Endothelial cell of umbilical vein (primary cell): ENCODE results near the gene MS4A3. TPM values are rescaled to one million over a fixed set of nuclear protein-coding genes. Genes with fewer than 3 reads are reported as not detected.
"Not testable (repeated sequence)": the region's sequence is repeated elsewhere in the genome, so short reads cannot be mapped to it uniquely, and the experiment has no call there.

Source experiments
- BruUV-seq: library from RNA; stranded (reverse); fragments of 400-500 nt; replicated peaks from 2 replicates; lab custom pipeline; 2021; lab: Mats Ljungman, UMichigan
- CTCF ChIA-PET: fragments of 300-600, 350-600 bp; sonication (Branson Sonifier 250); formaldehyde crosslinking; loops from one replicate; lab custom pipeline; 2021; ENCODE audit warnings: antibody characterized with exemption, inconsistent platforms; lab: Charles Lee
- POLR2A ChIA-PET: fragments of 300-600, 350-600 bp; sonication (Branson Sonifier 250); formaldehyde crosslinking; loops from one replicate; lab custom pipeline; 2021; ENCODE audit warnings: antibody characterized with exemption, inconsistent platforms; lab: Charles Lee
- DNase-seq: peaks from one replicate; pipeline ENCODE4 v3.0.0-alpha.2; 2011; ENCODE audit warnings: low read depth, low spot score
- FAIRE-seq: peaks from 2 replicates; lab custom pipeline; 2011; peaks lifted over from hg19 to GRCh38; lab: Jason Lieb, UNC
- H2AFZ ChIP-seq: 2 replicates; pipeline ENCODE4 v1.6.0; 2012; ENCODE audit warnings: low read depth, low read length, control low read depth, inconsistent platforms
- H3K27ac ChIP-seq: 2 replicates; pipeline ENCODE4 v1.5.1; 2011; ENCODE audit warnings: low read depth, mild to moderate bottlenecking, control low read depth, low read length, moderate library complexity; ENCODE audit not compliant: insufficient read depth
- H3K27me3 ChIP-seq, 2 experiments: 2 replicates each; pipeline versions ENCODE4 v1.6.0 to v1.6.1; 2011; ENCODE audit warnings: low read length in 2 of 2, mixed read lengths in 1 of 2; ENCODE audit not compliant: control insufficient read depth in 2 of 2, insufficient read depth in 2 of 2
- H3K36me3 ChIP-seq, 2 experiments: 2 replicates in 1 of 2; 3 replicates in 1 of 2; pipeline ENCODE4 v1.5.1; 2011; ENCODE audit warnings: low read length in 2 of 2, mild to moderate bottlenecking in 1 of 2, moderate library complexity in 1 of 2; ENCODE audit not compliant: control insufficient read depth in 2 of 2, insufficient read depth in 2 of 2; ENCODE audit errors: extremely low read depth in 1 of 2
- H3K4me1 ChIP-seq: 3 replicates; pipeline ENCODE4 v1.5.1; 2011; ENCODE audit warnings: mild to moderate bottlenecking, low read length; ENCODE audit not compliant: control insufficient read depth, insufficient read depth; ENCODE audit errors: extremely low read depth
- H3K4me2 ChIP-seq: 2 replicates; pipeline ENCODE4 v1.6.1; 2011; ENCODE audit warnings: low read length, control low read depth, mixed read lengths; ENCODE audit not compliant: insufficient read depth
- H3K4me3 ChIP-seq, 3 experiments: fragments of 200-600 bp in 1 of 3; sonication (generic), shearing (Covaris generic) in 1 of 3; replicated peaks in 1 of 3; 2 replicates each; pipeline ENCODE4 v1.5.1; 2011 to 2016; ENCODE audit warnings: control low read depth in 3 of 3, low read length in 3 of 3, mild to moderate bottlenecking in 2 of 3, inconsistent platforms in 1 of 3, low read depth in 1 of 3, moderate library complexity in 1 of 3; ENCODE audit not compliant: insufficient read depth in 1 of 3
- H3K79me2 ChIP-seq: 2 replicates; pipeline ENCODE4 v1.6.0; 2012; ENCODE audit warnings: low read length, inconsistent platforms; ENCODE audit not compliant: control insufficient read depth, insufficient read depth
- H3K9ac ChIP-seq: replicated peaks from 2 replicates; pipeline ENCODE3; 2011; ENCODE audit warnings: low read length, control low read depth; ENCODE audit not compliant: insufficient read depth; ENCODE audit errors: extremely low read depth
- H3K9me1 ChIP-seq: replicated peaks from 3 replicates; pipeline ENCODE4 v1.6.0; 2011; ENCODE audit warnings: mild to moderate bottlenecking, low read length; ENCODE audit not compliant: control insufficient read depth, insufficient read depth; ENCODE audit errors: extremely low read depth
- H3K9me3 ChIP-seq: replicated peaks from 2 replicates; pipeline ENCODE4 v1.5.1; 2012; ENCODE audit warnings: low read length, inconsistent platforms; ENCODE audit not compliant: control insufficient read depth, insufficient read depth
- H4K20me1 ChIP-seq: replicated peaks from 2 replicates; pipeline ENCODE3; 2011; ENCODE audit warnings: mild to moderate bottlenecking, low read length; ENCODE audit not compliant: control insufficient read depth, insufficient read depth; ENCODE audit errors: extremely low read depth
- GATA2 ChIP-seq: IDR thresholded peaks from 2 replicates; pipeline ENCODE4 v1.7.0; 2011; ENCODE audit warnings: low read depth, mild to moderate bottlenecking, moderate library complexity, mixed read lengths, low read length; ENCODE audit not compliant: insufficient read length, insufficient read depth
- dilution Hi-C: fragments of 300-500 bp; cut with MboI; formaldehyde crosslinking; loops from one replicate; pipeline ENCODE4 v1.15.0; 2019; ENCODE audit warnings: low sequenced_read_pairs; ENCODE audit not compliant: extremely low pct_ligation_motif_present
- intact Hi-C: fragments of 100-400 bp; cut with micrococcal nuclease; formaldehyde crosslinking; loops from one replicate; pipeline ENCODE4 v1.10.0; 2022
- polyA plus RNA-seq, 4 experiments: library from polyadenylated mRNA; depleted of rRNA in 3 of 4; stranded (reverse) in 3 of 4; unstranded in 1 of 4; fragments of >200 nt; gene quantifications; 2 replicates each; pipeline versions ENCODE4 v1.2.1 to v1.2.3, GENCODE V29; 2011 to 2012; ENCODE audit warnings: missing spikeins in 1 of 4
- total RNA-seq: library from RNA; stranded (reverse); gene quantifications from 2 replicates; pipeline ENCODE4 v1.2.3, GENCODE V29; 2021

MS4A3 gene
- total and polyA plus RNA-seq, 2 donors (not counting 3 experiments of a cell fraction or from before 2014, with no cell fraction given), result not detected

DNA sequence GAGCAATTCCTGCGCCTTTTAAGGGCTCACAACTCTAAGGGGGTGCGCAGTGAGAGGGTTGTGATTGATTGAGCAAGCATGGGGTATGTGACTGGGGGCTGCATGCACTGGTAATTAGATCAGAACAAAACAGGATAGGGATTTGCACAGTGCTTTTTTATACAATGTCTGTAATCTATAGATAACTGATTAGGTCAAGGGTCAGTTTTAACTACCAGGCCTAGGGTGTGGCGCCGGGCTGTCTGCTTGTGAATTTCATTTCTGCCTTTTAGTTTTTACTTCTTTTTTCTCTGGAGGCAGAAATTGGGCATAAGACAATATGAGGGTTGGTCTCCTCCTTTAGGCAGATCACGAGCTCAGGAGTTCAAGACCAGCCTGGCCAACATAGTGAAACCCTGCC lies 52.2 kb downstream of the MS4A3 start:
- H4K20me1 ChIP-seq, dilution Hi-C loops, H3K9me3 ChIP-seq, FAIRE-seq, H3K27me3 ChIP-seq, H2AFZ ChIP-seq, H3K9me1 ChIP-seq, H3K79me2 ChIP-seq, H3K36me3 ChIP-seq, DNase-seq, CTCF ChIA-PET, H3K4me2 ChIP-seq, H3K9ac ChIP-seq, BruUV-seq, intact Hi-C loops, H3K4me3 ChIP-seq, H3K27ac ChIP-seq, POLR2A ChIA-PET, H3K4me1 ChIP-seq: not testable (repeated sequence)

DNA sequence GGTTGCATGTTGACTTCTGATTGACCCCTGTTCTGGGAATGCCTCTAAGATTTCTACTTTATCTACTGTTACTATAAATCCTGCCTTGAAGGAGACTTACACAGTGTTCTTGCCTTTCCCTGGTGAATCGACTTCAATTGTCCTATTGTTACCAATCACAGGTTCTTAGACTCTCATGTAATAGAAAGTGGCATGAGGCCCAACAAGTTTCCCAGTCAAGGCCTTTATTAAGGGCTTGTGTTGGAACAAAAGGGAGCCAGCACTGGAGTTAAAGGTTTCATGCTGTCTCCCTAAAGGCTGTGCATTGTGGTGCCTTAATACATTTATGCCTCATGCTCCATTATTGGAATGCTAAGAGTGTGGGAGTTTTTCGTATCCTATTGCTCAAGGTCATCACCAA lies 55.3 kb downstream of the MS4A3 start:
- TF ChIP-seq GATA2, result no peak
- DNase-seq (no peak), FAIRE-seq (no peak)
- H3K4me1 ChIP-seq, result no peaks in the 10 kb centered on the region
- no peaks in the 10 kb centered on the region for H3K79me2 ChIP-seq
- no peaks in the 10 kb centered on the region for H3K9me1 ChIP-seq
- no TSS peak for BruUV-seq
- H3K27ac ChIP-seq, result no peak overlapping the region
- H2AFZ ChIP-seq, result no peak overlapping the region
- H3K27me3 ChIP-seq, result no peaks in the 10 kb centered on the region
- H4K20me1 ChIP-seq, result no peaks in the 10 kb centered on the region
- no peak overlapping the region for H3K9ac ChIP-seq
- dilution Hi-C loops (no loop called here), intact Hi-C loops (no loop called here)
- CTCF ChIA-PET, result interaction anchor here (0.9 kb wide), 1 partner anchor 10 kb away, joined by 3 read pairs; no protein-coding TSS in a partner anchor
- H3K9me3 ChIP-seq, result no peaks in the 10 kb centered on the region
- H3K4me2 ChIP-seq, result no peak overlapping the region
- H3K36me3 ChIP-seq, result no peaks in the 10 kb centered on the region
- POLR2A ChIA-PET, result no interaction called here
- H3K4me3 ChIP-seq, result no peak overlapping the region
